ENCODE data around the gene ZNF45. TPM values are rescaled to one million over a fixed set of nuclear protein-coding genes. Genes with fewer than 3 reads are reported as not detected.
"Not testable (repeated sequence)": the region's sequence is repeated elsewhere in the genome, so short reads cannot be mapped to it uniquely, and the experiment has no call there.

ZNF45 gene
- total and polyA plus RNA-seq, 5 donors from 2014 or later: 13.0 to 17.5 (median 14.8) TPM

DNA sequence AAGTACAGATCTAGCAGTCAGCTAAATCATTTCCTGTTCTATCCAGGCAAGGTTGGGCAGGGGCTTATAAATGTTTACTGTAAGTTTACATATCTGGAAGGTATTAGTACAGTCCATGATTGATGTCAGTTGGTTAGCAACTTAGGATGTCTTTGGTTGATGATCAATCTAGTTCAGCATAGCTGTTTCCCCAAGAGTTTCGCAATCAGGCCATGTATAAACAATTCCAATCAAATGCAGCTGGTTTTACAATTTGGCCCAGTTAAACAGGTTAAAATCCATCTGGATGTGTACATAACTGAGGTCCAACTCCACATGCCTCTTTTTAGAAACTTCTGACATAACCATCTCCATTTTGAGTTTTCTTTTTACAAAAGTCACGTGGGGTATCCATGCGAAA is 22.8 kb upstream of the ZNF45 start:
- Histone ChIP-seq H3K4me3 (ENCODE audit: low read depth, low read length) (no peak overlapping the region), H3K27ac (ENCODE audit: insufficient read depth, low read length, poor library complexity, severe bottlenecking) (no peak overlapping the region), H3K9me3 (ENCODE audit: control insufficient read depth in 2 of 2, low read length in 2 of 2) (peaks cover 30 to 40% of the 10 kb centered on the region in 2 experiments), H3K27me3 (ENCODE audit: control insufficient read depth, insufficient read depth, low read length) (no peaks in the 10 kb centered on the region), H3K36me3 (ENCODE audit: control insufficient read depth, insufficient read depth, low read length) (no peaks in the 10 kb centered on the region), H3K4me1 (ENCODE audit: control insufficient read depth, insufficient read depth, low read length, poor library complexity, severe bottlenecking) (no peaks in the 10 kb centered on the region)
- peaks cover 5% of the 10 kb centered on the region for H3K36me3 Mint-ChIP-seq
- no peak overlapping the region for H3K4me3 Mint-ChIP-seq
- H3K27ac Mint-ChIP-seq: no peak overlapping the region
- ATAC-seq (ENCODE audit: low read depth in 2 of 2): no peak
- no peak for DNase-seq
- peaks cover 3 to 55% (median 21%) of the 10 kb centered on the region in 7 donors for H3K9me3 Mint-ChIP-seq
- peaks cover 5% of the 10 kb centered on the region for H3K27me3 Mint-ChIP-seq
- H3K4me1 Mint-ChIP-seq: no peaks in the 10 kb centered on the region

DNA sequence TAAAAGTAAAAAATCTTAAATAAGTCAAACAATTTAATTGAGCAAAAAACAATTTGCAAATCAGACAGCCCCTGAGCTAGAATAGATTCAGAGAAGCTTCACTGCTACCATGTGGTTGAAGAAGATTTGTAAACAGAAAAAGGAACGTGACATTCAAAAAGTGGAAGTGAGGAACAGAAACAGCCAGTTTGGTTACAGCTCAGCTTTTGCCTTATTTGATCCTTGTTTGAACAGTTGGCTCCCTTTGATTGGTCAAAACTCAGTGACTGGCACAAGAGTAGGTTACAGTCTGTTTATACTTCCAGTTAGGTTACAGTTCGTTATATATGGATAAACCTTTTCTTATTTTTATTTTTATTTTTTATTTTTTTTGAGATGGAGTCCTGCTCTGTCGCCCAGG is 21.7 kb upstream of the ZNF45 start:
- peaks cover 10% of the 10 kb centered on the region for H3K27me3 Mint-ChIP-seq
- Histone ChIP-seq H3K27me3 (ENCODE audit: control insufficient read depth, insufficient read depth, low read length) (no peaks in the 10 kb centered on the region), H3K4me1 (ENCODE audit: control insufficient read depth, insufficient read depth, low read length, poor library complexity, severe bottlenecking) (no peaks in the 10 kb centered on the region), H3K4me3 (ENCODE audit: low read depth, low read length) (no peak overlapping the region), H3K9me3 (ENCODE audit: control insufficient read depth in 2 of 2, low read length in 2 of 2) (peaks cover 20 to 32% of the 10 kb centered on the region in 2 experiments), H3K36me3 (ENCODE audit: control insufficient read depth, insufficient read depth, low read length) (no peaks in the 10 kb centered on the region), H3K27ac (ENCODE audit: insufficient read depth, low read length, poor library complexity, severe bottlenecking) (no peak overlapping the region)
- no peak for DNase-seq
- H3K9me3 Mint-ChIP-seq: peaks cover 3 to 49% (median 18%) of the 10 kb centered on the region in 7 donors
- H3K4me3 Mint-ChIP-seq: no peak overlapping the region
- H3K36me3 Mint-ChIP-seq: peaks cover 5% of the 10 kb centered on the region
- H3K4me1 Mint-ChIP-seq: peaks cover 0 to 5% (median 2%) of the 10 kb centered on the region in 4 donors
- no peak overlapping the region for H3K27ac Mint-ChIP-seq
- ATAC-seq (ENCODE audit: low read depth in 2 of 2): no peak

DNA sequence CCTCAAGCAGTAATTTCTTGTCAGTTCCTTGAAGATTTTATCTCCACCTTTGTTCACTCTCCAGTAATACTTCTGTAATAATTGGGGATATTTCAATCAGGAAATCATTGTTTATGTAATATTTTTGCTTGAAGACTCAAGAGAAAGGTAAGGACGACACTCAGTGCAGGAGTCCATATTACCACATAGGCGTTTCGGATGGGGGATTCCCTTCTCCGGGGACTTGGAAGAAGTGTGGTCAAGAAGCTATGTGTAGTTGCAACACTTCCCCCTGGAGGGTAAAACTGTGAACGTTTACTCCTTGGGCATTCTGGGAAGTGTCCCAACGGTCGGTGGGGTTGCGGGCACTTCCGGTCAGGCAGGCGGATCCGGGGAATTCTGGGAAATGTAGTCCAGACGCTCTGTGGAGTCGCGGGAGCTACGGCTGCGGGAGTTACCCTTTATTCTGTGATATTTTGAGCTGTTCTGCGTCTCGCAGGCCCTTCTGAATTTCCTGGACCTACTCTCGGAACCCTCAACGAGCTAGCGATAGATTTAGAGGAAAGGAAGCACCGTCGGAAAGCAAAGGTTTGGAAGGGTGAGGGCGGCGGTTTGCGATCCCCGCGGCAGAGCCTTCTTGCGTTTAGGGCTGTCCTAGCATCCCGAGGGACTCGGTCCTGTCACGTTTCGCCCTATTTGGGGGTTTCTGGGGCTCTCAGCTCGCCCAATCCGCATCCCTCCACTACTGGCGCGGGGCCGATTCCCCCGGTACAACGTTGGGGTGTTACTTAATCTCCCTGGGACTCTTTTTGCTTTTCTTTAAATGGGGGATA is 16.0 kb upstream of the ZNF45 start, which contains the start of gene ZNF221:
TSS of gene ZNF221 (plus strand) at position 395 of the 812 bp plus-strand sequence. CDS start 11,499 bp downstream, outside the sequence.
- Mint-ChIP-seq H3K27me3 (peaks cover 11% of the 10 kb centered on the region), H3K4me1 (peaks cover 8 to 11% (median 10%) of the 10 kb centered on the region in 4 donors)
- peak within 1 kb of the TSS; percentile 87 for H3K4me3 ChIP-seq (ENCODE audit: low read depth, low read length)

DNA sequence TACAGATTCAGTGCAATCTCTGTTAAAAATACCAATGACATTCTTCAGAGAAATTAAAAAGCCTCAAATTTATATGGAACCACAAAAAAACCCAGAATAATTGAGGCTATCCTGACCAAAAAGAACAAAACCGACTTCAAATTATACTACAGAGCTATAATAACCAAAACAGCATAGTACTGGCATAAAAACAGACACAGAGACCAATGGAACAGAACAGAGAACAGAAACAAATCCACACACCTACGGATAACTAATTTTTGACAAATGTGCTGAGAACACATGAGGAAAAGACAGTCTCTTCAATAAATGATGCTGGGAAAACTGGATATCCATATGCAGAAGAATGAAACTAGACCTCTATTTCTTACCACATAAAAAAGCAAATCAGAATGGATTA is 14.7 kb upstream of the ZNF45 start:
- not testable (repeated sequence) for H3K36me3 Mint-ChIP-seq; H3K4me3 ChIP-seq (ENCODE audit: low read depth, low read length); H3K27me3 ChIP-seq (ENCODE audit: control insufficient read depth, insufficient read depth, low read length); H3K27ac Mint-ChIP-seq; H3K36me3 ChIP-seq (ENCODE audit: control insufficient read depth, insufficient read depth, low read length); H3K27ac ChIP-seq (ENCODE audit: insufficient read depth, low read length, poor library complexity, severe bottlenecking); ATAC-seq (ENCODE audit: low read depth in 2 of 2); DNase-seq
- peak overlapping the region; percentile 47 to 86 (median 74) for H3K4me3 Mint-ChIP-seq
- peaks cover 20% of the 10 kb centered on the region for H3K27me3 Mint-ChIP-seq
- H3K4me1 Mint-ChIP-seq: peaks cover 8 to 11% (median 10%) of the 10 kb centered on the region in 4 donors
- H3K9me3 ChIP-seq (ENCODE audit: control insufficient read depth in 2 of 2, low read length in 2 of 2): peaks cover 13 to 15% of the 10 kb centered on the region in 2 experiments
- H3K9me3 Mint-ChIP-seq: peaks cover 9 to 36% (median 21%) of the 10 kb centered on the region in 7 donors
- peaks cover 11% of the 10 kb centered on the region for H3K4me1 ChIP-seq (ENCODE audit: control insufficient read depth, insufficient read depth, low read length, poor library complexity, severe bottlenecking)

More for the DNA sequence above, 16.0 kb upstream of the ZNF45 start, which contains the start of gene ZNF221:
- H3K9me3 ChIP-seq (ENCODE audit: control insufficient read depth in 2 of 2, low read length in 2 of 2): peaks cover 13 to 22% of the 10 kb centered on the region in 2 experiments
- peak; percentile 55 for ATAC-seq (ENCODE audit: low read depth in 2 of 2)
- Mint-ChIP-seq H3K36me3 (peaks cover 5% of the 10 kb centered on the region), H3K4me3 (peak within 1 kb of the TSS; percentile 91 to 97 (median 91)), H3K27ac (peak within 1 kb of the TSS; percentile 58 to 94 (median 85)), H3K9me3 (peaks cover 7 to 42% (median 19%) of the 10 kb centered on the region in 7 donors)
- peak; percentile 36 to 78 (median 38) for DNase-seq
- peaks cover 4% of the 10 kb centered on the region for H3K27me3 ChIP-seq (ENCODE audit: control insufficient read depth, insufficient read depth, low read length)
- H3K36me3 ChIP-seq (ENCODE audit: control insufficient read depth, insufficient read depth, low read length): no peaks in the 10 kb centered on the region
- H3K27ac ChIP-seq (ENCODE audit: insufficient read depth, low read length, poor library complexity, severe bottlenecking): no peak within 1 kb of the TSS
- H3K4me1 ChIP-seq (ENCODE audit: control insufficient read depth, insufficient read depth, low read length, poor library complexity, severe bottlenecking): peaks cover 11% of the 10 kb centered on the region

DNA sequence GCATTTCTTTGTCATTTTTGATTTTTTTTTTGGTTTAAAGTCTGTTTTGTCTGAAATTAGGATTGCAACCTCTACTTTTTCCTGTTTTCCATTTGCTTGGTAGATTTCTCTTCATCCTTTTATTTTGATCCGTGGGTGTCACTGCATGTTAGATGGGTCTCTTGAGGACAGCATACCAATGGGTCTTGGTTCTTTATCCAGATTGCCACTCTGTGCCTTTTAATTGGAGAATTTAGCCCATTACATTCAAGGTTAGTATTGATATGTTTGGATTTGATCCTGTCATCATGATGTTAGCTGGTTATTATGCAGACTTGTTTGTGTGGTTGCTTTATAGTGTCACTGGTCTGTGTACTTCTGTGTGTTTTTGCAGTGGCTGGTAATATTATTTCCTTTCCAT is 12.3 kb upstream of the ZNF45 start:
- H3K4me3 ChIP-seq (ENCODE audit: low read depth, low read length); H3K36me3 Mint-ChIP-seq; ATAC-seq (ENCODE audit: low read depth in 2 of 2); H3K4me3 Mint-ChIP-seq; H3K27ac ChIP-seq (ENCODE audit: insufficient read depth, low read length, poor library complexity, severe bottlenecking); H3K36me3 ChIP-seq (ENCODE audit: control insufficient read depth, insufficient read depth, low read length); H3K27me3 ChIP-seq (ENCODE audit: control insufficient read depth, insufficient read depth, low read length); H3K27ac Mint-ChIP-seq; DNase-seq: not testable (repeated sequence)
- Mint-ChIP-seq H3K9me3 (peaks cover 8 to 34% (median 26%) of the 10 kb centered on the region in 7 donors), H3K4me1 (peaks cover 8 to 11% (median 10%) of the 10 kb centered on the region in 4 donors), H3K27me3 (peaks cover 32% of the 10 kb centered on the region)
- peaks cover 11% of the 10 kb centered on the region for H3K4me1 ChIP-seq (ENCODE audit: control insufficient read depth, insufficient read depth, low read length, poor library complexity, severe bottlenecking)
- H3K9me3 ChIP-seq (ENCODE audit: control insufficient read depth in 2 of 2, low read length in 2 of 2): peaks cover 13 to 14% of the 10 kb centered on the region in 2 experiments

DNA sequence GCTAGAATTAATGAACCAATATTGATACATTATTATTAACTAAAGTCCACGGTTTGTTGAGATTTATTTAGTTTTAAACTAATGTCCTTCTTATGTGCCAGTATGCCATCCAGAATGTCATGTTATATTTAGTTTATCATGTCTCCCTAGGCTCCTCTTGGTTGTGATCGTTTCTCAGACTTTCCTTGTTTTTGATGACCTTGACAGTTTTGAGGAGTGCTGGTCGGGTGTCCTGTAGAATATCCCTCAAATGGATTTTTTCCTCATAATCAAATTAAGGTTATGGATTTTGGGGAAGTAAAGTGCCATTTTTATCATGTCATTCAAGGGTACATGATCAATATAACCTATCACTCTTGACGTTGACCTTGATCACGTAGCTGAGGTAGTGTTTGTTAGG is 6.1 kb upstream of the ZNF45 start:
- Histone ChIP-seq H3K4me3 (ENCODE audit: low read depth, low read length) (no peak overlapping the region), H3K27me3 (ENCODE audit: control insufficient read depth, insufficient read depth, low read length) (no peaks in the 10 kb centered on the region), H3K4me1 (ENCODE audit: control insufficient read depth, insufficient read depth, low read length, poor library complexity, severe bottlenecking) (no peaks in the 10 kb centered on the region), H3K27ac (ENCODE audit: insufficient read depth, low read length, poor library complexity, severe bottlenecking) (no peak overlapping the region), H3K9me3 (ENCODE audit: control insufficient read depth in 2 of 2, low read length in 2 of 2) (peaks cover 0 to 2% of the 10 kb centered on the region in 2 experiments), H3K36me3 (ENCODE audit: control insufficient read depth, insufficient read depth, low read length) (no peaks in the 10 kb centered on the region)
- Mint-ChIP-seq H3K9me3 (peaks cover 2 to 19% (median 7%) of the 10 kb centered on the region in 7 donors), H3K4me3 (no peak overlapping the region), H3K27me3 (peaks cover 33% of the 10 kb centered on the region), H3K27ac (no peak overlapping the region), H3K36me3 (no peaks in the 10 kb centered on the region), H3K4me1 (no peaks in the 10 kb centered on the region)
- DNase-seq (no peak), ATAC-seq (ENCODE audit: low read depth in 2 of 2) (no peak)

DNA sequence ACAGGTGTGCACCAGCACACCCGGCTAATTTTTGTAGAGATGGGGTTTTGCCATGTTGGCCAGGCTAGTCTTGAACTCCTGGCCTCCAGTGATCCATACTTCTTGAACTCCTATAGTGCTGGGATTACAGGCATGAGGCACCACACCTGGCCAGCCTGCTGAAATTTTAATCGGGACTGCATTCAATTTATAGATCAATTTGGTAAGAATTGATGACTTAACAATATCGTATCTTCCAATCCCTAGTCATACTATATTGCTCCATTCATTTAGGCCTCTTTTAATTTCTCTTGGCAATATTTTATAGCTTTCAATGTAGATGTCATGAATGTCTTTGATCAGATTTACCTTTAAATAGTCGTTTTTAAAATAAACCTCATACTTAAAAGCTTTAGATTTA is 5.6 kb upstream of the ZNF45 start:
- no peak overlapping the region for H3K27ac Mint-ChIP-seq

More for the DNA sequence above, 5.6 kb upstream of the ZNF45 start:
- no peaks in the 10 kb centered on the region for H3K36me3 ChIP-seq (ENCODE audit: control insufficient read depth, insufficient read depth, low read length)
- Mint-ChIP-seq H3K4me1 (peaks cover 0 to 3% (median 0%) of the 10 kb centered on the region in 4 donors), H3K4me3 (no peak overlapping the region), H3K36me3 (no peaks in the 10 kb centered on the region), H3K27me3 (peaks cover 33% of the 10 kb centered on the region), H3K9me3 (peaks cover under 1 to 15% (median 5%) of the 10 kb centered on the region in 7 donors)
- ATAC-seq (ENCODE audit: low read depth in 2 of 2) (no peak), DNase-seq (no peak)
- H3K4me1 ChIP-seq (ENCODE audit: control insufficient read depth, insufficient read depth, low read length, poor library complexity, severe bottlenecking): no peaks in the 10 kb centered on the region
- no peak overlapping the region for H3K27ac ChIP-seq (ENCODE audit: insufficient read depth, low read length, poor library complexity, severe bottlenecking)
- H3K4me3 ChIP-seq (ENCODE audit: low read depth, low read length): no peak overlapping the region
- H3K27me3 ChIP-seq (ENCODE audit: control insufficient read depth, insufficient read depth, low read length): no peaks in the 10 kb centered on the region
- peaks cover 0 to 2% of the 10 kb centered on the region in 2 experiments for H3K9me3 ChIP-seq (ENCODE audit: control insufficient read depth in 2 of 2, low read length in 2 of 2)

Measured in CD4-positive, CD25-positive, alpha-beta regulatory T cell (primary cell).